HG03520 (cell line): ENCODE measurements around the gene TNKS1BP1.
"Not testable (repeated sequence)": the region's sequence is repeated elsewhere in the genome, so short reads cannot be mapped to it uniquely, and the experiment has no call there.

ENCODE experiments used
- ATAC-seq: cut with Tn5 transposase; IDR thresholded peaks from one replicate; pipeline ENCODE4 v1.9.1; 2021; ENCODE audit warnings: mild to moderate bottlenecking, moderate library complexity; ENCODE audit not compliant: unreplicated experiment

TNKS1BP1 gene

DNA sequence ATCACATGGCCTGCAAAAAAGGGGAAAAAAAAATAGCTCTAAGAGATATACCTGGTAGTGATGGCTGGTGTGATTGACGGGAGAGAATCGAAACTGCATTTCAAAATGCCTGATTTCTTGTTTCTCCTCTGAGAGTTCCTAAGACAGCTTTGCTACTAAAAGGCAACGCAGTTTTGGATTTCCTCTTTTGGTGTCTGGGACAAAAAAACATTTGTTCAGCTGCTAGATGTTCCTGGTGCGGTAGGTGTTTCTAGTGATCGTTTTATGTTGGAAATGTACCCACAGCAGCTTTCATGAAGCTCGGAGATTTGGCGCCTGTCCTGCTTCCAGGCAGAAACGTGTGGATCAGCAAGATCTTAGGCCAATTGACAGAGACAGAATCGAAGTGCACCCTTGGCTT, 31.5 kb upstream of the TNKS1BP1 start:
- ATAC-seq = no peak

DNA sequence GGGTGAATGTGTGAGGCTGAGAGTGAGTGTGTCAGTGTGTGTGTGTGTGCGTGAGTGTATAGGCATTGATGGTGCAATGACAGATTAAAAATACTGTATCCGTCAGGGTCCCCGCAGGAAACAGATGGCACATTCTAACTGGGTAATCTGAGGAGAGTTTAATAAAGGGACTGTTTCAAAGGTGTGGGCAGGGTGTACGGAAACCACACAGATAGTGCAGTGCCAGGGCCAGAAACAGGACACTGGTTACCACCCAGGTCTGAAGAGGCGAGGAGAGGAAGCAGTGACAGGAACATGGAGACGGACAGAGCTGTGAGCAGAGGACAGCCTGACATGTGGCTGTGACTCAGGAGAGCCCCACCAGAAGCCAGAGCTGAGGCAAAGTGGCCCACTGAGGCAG, 29.9 kb upstream of the TNKS1BP1 start:
- ATAC-seq = no peak

DNA sequence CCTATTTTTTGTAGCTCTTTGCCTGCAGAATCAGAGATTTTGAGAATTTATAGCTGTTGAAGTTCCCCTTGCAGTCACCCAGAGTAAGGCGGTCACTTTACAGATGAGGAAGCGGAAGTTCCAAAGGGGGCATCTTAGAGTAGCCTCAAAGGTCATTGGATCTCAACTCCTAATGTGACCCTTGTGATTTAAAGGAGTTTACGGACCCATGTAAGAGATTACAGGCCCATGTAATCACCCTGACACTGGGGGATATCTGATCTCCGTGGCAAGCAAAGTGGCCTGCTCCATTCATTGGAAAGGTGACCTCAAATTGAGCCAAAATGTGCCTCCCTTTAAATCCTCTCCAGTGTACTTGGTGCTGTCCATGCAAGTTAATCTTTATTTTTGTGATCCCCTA, 29.1 kb upstream of the TNKS1BP1 start:
- no peak for ATAC-seq

DNA sequence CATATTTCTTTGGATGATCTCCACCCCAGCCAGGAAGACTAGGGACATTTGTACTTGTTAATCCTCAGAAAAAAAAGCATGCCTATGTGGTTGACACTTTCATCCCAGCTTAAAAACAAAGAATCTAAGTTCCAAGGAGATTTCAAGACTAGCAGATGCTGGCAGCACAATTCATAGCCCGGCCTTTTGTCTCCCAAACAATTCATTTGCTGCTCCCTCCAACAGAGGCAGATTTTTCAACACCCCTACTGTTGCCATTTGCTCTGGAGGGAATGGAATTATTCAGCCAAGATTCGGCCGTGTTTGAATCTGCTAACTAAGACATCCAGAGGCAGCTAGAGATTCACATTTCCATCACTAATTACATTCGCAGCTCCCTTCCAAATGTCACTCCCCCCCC, 28.7 kb upstream of the TNKS1BP1 start:
- ATAC-seq = no peak

DNA sequence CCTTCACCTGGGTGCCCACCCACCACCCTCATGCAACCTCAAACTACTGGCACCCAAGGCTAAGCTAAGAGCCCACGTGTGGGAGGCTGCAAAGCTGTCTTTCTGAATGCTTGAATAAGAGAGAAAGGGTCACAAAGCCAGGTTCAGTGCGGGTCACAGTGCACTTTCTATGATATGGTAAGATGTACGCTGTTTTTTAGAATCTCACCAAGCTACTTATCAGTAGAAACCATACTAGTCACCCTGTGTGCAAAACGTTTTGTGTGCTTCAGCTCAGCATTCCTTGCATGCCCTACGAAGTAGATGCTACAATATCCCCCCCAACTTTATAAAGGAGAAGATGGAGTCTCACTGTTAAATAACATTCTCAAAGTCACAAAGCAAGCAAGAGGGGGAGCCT, 28.3 kb upstream of the TNKS1BP1 start:
- no peak for ATAC-seq

DNA sequence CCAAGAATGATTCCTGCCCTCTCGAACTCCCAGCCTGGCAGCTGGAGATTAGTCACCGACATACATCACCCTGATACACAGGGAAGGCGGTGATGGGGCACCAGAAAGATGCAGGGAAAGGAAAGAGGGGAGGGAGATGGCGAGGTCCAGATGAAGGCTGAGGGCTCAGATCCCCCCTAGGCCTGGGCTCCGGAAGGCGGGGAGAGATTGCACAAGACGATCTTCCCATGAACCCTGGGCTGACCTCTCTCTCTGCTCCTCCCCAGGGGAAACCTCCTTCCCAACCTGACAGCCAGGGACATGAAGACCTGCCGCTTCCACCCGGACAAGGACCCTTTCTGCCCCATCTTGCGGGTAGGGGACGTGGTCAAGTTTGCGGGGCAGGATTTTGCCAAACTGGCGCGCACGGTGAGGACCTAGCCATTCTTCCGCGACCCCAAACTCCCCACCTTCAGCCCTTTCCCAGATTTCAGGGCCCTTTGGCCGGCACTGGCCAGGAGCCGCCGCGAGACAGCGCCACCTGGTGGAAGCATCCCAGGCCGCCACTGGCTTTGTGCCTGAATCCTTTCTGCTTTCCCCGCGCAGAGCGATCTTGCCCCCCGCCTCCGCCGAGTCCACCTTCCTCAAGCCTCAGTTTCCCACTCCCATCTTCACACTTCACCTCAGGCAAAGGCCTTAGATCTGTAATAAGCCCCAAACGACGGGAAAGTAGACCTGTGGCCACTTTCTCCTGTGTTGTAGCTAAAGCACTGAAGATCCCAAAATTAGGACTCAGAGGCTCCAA, 24.9 kb upstream of the TNKS1BP1 start:
- no peak for ATAC-seq

DNA sequence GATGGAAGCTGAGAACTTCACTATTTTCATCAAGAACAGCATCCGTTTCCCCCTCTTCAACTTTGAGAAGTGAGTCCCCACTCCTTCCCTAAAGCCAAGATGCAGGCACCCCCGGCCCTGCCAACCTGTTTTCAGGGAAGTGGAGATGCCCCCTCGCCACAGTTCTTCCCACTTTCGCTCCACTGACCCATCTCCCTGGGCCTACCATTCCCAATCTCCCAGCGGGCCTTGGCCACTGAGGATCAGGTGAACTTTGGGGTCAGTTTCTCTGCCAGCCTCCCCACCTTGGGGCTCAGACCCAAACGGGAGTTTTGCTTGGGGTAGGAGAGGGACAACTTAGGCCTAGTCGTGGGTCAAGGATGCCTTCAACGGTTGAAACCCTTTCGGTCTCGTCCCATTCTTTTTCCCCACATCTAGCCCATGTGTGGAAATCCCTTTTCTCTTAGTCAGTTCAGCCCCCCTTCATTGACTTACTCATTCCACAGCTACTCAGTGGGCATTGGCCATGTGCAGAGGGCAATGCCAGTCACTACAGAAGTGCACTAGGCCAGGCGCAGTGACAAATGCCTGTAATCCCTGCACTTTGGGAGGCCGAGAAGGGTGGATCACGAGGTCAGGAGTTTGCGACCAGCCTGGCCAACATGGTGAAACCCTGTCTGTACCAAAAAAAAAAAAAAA, 24.0 kb upstream of the TNKS1BP1 start:
- no peak for ATAC-seq

DNA sequence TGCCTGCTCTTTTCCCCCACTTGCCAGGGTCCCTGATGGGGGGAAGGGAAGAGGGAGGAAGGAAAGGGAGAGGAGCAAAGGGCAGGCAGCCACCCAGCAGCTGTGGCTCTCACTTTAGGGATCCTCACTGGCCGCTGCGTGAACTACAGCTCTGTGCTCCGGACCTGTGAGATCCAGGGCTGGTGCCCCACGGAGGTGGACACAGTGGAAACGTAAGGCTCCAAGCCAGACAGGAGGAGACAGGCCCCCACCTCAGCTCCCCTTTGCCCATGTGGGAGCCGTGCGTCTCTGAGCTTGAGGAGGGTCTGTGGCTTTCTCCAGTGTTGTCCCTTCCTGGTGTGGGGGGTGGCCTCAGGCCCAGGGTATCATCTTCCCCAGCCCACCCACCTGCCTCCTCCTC, 23.3 kb upstream of the TNKS1BP1 start:
- no peak for ATAC-seq

DNA sequence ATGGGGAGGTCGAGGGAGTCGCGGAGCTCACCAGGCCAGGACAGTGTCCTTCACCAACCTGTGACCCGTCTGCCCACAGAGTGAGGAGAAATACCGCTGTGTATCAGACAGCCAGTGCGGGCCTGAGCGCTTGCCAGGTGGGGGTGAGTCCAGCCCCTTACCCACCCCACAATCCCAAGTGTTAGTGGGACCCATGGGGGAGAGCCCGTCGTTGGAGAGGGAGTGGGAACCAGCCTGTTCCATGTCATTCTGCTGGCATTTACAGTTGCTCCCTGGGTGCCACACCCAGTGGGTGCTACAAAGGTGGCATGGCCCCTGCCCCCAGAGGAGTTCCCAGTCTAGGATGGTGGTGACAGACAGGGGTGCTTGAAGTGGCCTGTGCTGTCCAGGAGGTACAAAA, 22.6 kb upstream of the TNKS1BP1 start:
- ATAC-seq = no peak

DNA sequence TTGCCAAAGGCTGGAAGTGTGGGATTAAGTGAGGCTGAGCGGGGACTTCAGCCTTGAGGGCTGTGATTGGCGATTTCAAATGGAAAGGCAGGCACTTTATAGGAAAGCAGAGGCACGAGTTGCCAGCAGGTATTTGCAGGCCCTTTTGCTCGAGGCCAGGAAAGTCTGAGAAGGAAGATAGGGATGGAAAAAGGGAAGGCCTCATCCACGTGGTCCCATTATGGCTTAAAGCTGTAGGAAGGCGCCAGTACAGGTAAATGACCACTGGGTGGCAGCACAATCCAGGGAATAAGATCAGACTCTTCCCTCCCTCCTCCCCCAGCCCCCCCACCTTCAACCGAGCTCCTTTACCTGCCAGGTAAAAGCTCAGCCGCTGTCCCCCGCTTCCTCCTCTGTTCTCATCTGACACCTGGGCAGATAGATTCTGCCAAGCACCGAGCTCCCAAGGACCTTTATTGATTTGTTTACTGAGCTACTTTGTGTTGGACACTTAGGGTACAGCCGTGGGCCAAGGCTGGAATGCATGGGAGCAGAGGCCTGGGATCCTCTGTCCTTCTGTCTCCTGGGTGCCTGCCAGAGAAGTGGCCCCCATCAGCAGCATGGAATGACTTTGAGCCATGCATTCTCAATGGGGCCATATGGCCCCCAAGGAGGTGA, 20.9 kb upstream of the TNKS1BP1 start:
- peak; percentile 77 for ATAC-seq

DNA sequence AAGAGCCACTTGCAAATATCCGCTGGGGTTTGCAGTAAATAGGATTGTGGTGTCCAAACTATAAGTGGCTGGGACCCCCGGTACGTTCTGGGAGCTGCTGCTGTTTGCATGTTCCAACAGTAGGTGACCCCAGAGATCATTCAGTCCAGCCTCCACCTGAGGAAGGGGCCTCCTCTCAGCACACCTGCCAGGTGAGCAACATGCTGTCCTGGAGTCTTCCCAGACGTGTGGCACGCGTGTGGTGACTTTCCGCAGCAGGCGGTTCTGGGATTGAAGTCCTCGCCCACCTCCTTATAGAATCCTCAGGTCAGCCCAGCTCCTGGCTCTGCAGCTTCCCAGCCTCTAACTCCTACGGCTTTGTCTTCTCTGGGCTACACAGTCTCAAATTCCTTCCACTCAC, 20.1 kb upstream of the TNKS1BP1 start:
- no peak for ATAC-seq

DNA sequence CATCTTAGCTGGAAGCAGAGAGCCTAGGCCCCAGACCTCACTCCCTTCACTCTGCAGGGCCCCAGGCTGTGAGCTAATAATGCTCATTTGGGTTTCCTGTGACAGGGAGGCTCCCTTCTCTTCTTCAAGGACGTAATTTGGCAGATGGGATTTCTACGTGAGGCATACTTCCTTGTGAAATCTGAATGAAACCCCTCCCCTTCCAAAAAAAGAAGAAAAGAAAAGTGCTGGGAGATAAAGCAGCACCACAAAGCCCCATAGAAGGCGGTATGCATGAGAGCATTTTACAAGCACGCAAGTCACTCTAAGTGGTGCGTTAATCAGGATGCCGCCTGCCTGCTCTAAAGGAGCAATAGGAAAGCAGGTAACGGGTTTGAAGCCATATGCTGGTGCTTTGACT, 19.1 kb upstream of the TNKS1BP1 start:
- no peak for ATAC-seq

DNA sequence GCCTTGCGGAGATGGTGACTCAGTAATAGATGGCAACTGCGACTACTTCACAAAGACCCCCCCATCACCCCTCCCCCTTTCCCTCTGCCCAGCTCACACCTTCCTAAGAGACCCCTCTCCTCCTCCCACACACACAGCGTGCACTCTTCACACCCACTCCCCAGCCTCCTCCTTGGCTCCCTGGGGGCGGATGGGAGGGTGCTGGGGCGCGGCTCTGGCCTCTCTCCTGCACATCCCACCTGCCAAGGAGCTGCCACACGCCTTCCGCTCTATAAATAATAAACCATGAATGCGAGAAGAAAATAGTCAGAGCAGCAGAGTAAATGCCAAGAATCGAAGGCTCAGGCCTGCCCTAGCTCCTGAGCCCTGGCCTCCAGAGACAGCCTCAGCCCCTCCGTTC, 17.9 kb upstream of the TNKS1BP1 start:
- no peak for ATAC-seq

DNA sequence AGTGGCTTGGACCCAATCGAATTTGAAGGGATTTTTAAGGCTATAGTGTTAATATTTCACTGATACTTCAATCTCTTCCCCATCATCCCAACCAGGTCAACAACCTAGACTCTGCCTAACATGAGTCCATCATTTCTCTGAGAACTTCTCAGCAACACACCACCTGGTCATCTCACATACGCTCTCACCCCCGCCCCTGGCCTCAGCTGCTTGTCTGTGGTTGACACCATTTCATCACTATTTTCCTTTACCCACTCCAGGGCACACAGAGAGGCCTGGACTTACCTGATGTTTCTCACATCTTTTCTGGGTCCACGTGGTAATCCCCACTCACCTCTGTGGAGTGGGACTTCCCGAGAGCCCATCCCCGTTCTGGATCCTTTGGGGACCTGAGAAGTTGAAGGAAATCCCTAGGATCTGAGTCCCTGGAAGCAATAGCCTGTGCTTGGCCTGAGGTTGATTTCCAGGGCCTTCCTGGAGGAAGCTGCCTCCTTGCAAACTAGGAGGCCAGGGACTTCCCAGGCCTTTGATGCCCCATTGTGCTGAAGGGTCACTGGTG, 16.6 kb upstream of the TNKS1BP1 start:
- no peak for ATAC-seq

DNA sequence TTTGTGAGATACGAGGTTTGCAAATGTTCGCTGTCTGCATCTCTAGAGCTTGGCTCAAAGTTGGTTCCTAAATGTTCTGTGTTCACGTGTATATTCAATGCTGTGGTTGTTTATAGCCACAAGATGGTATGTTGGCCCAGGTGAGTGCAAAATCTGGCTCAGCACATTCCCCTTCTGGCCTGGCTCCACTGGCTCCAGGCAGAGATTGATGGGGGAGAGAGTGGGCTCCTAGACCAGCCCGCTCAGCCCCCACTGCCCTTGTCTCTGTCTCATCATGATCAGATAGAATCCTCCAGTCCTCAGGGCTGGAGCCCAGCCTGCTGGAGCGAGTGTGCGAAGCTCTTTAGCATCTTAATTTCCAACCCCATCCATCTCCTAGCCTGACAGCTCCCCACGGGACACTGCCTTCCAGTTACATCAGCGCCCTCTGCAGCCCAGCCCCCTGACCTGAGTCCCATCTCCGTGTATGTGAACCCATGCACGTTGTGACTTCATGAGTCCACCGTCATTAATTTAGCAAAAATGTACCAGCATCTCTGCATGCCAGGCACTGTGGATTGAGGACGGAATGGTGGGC, 15.4 kb upstream of the TNKS1BP1 start:
- no peak for ATAC-seq

DNA sequence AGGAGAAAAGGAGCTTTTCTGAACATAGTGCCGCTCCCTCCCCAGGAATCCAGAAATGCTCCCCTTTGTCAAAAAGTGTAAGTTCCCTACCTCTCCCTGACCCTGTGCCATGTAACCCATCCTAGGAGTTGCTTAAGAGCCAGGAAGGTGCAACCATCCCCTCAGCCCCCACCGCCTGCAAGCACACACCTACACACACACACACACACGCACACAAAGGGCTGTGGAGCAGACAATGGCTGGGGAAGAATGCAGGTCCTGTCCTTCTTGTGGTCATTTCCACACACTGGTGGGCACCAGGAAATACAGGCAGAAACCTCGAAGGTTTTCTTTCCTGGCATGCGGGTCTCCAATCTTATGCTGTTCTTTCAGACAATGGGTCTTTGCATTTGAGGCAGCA, 14.6 kb upstream of the TNKS1BP1 start:
- ATAC-seq = no peak

DNA sequence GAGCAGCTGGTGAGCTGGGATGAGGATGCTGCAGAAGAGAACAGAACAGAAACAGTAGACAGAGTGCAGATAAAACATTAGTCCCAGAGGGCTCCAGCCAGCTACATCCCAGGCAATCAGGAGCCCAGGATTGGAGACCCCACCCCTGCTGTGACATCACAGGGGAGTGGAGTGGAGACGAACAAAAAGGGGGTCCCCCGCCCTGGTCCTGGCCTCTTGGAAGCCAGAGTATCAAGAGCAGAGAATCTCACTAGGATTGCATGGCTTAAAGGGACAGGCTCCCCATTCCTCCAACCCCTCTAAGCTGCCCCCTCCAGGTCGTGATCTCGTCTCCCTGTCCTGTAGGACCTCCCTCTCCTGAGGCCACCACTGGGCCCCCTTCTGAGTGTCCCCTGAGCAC, 13.4 kb upstream of the TNKS1BP1 start, which contains the start of gene P2RX3:
Gene P2RX3 (plus strand): TSS at position 211 of the 400 bp plus-strand sequence. CDS start 199 bp downstream, outside the sequence.
- no peak for ATAC-seq

DNA sequence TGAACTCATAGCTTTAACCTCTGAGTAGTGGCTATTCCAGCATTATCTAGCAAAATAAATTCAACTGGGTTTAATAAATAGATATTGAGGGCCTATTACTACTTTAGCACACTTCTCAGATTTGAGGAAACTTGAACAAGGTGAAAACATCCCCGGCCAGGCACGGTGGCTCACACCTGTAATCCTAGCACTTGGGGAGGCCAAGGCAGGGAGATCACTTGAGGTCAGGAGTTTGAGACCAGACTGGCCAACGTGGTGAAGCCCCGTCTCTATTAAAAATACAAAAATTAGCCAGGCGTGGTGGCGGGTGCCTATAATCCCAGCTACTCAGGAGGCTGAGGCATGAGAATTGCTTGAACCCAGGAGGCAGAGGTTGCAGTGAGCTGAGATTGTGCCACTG, 12.1 kb upstream of the TNKS1BP1 start:
- not testable (repeated sequence) for ATAC-seq

DNA sequence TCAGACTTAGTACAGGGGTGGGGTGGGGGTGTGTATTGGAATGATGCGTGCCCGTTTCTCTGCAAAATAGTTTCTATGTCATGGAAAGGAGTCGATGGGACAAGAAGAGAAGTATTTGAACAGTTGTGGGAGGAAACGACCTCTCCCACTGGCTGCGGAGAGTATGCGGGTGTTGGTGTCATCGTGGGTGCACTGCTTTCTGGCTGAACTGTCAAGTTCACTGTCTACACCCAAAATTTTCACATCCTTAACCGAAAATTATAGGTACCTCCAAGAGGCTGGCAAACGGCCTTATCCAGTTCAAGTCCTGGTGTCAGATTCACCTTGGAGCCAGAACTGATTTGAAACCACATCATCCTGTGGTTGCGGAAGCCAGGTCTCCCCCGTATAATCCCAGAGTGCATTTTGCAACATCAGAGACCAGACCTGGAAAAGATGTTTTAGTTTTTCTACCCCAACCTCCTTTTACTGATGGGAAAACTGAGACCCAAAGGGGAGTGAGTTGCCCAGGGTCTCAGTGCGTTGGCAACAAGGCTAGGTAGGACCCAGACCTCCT, 11.4 kb upstream of the TNKS1BP1 start:
- ATAC-seq = no peak

DNA sequence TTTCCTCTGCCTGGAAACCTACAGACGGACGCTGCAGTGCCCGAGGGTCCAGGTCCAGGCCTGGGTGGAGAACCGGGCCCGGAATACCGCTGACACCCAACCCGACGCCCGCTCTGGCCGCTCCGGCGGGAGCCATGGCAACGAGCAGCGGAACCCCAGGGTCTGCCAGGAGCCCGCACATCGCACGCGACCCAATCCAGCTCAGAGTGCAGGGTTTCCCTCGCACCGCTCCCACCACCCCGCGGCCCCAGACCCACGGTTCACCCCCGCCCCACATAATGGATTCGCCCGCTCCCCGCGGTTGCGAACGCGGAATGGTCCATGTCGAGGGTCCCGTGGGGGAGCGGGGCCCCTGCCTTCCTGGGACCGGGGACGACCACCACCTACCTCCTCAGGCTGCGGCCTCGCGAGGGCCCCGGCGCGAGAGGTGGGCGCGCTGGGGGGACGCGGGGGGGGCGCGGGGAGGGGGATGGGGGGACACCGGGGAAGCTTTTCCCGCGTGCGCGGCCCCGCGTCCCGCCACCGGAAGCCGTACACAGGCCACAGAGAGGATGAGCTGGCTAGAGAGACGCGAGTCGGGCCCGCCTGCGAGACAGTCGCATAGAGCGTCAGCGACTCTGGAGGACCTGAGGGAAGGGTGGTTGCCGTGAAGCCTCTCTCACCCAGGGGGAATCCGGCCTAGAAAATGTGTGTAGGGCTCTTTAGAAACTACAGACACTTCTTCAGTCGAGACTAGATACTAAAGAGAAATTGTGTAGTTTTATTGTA, 10.8 kb upstream of the TNKS1BP1 start, which contains the start of gene SSRP1:
Gene SSRP1 (minus strand): TSS at position 550 of the 768 bp plus-strand sequence. CDS start 771 bp downstream, outside the sequence.
- ATAC-seq = peak; percentile 99
